Measurements from ENCODE around the gene CFAP157. TPM values are rescaled to one million over a fixed set of nuclear protein-coding genes. Genes with fewer than 3 reads are reported as not detected.
A peak's percentile ranks its signal among the peaks of the same experiment; 100 is the strongest.

Gene CFAP157
- total RNA-seq, 1 experiment from 2014 or later, result 0.22 TPM

- TF ChIP-seq CEBPB (IDR thresholded peaks at IDR 0.05; ENCODE audit: low read depth) (no peak), SIN3A (IDR thresholded peaks at IDR 0.05; ENCODE audit: low read depth) (no peak), ZNF274 (IDR thresholded peaks at IDR 0.05; ENCODE audit: low read depth, low read length) (no peak)
Observed at GRCh38 chr9:127749090-127749787, 42.5 kb downstream of the CFAP157 start (continued).

- no TSS peak for BruUV-seq (replicated peaks)
- Histone ChIP-seq H3K4me3 (replicated peaks in 1 of 2; ENCODE audit: low read depth in 1 of 2, low read length in 2 of 2) (no peak overlapping the region), H4K20me1 (ENCODE audit: insufficient read depth) (no peaks in the 10 kb centered on the region), H3K27me3 (ENCODE audit: insufficient read depth, low read length) (no peaks in the 10 kb centered on the region), H3K9me3 (ENCODE audit: control insufficient read depth in 1 of 2, insufficient read depth in 1 of 2, low read depth in 1 of 2, low read length in 2 of 2) (no peaks in the 10 kb centered on the region), H3K4me1 (ENCODE audit: control insufficient read depth in 1 of 2, insufficient read depth in 2 of 2, low read length in 2 of 2) (no peaks in the 10 kb centered on the region), H3K36me3 (ENCODE audit: control insufficient read depth in 1 of 2, insufficient read depth in 2 of 2, low read length in 2 of 2) (no peaks in the 10 kb centered on the region), H3K27ac (ENCODE audit: low read depth, low read length) (no peak overlapping the region), H3K9me2 (ENCODE audit: insufficient read depth) (no peaks in the 10 kb centered on the region), H3K9ac (ENCODE audit: low read length) (no peak overlapping the region), H3K79me2 (ENCODE audit: insufficient read depth, low read length) (no peaks in the 10 kb centered on the region), H2AFZ (ENCODE audit: low read depth, low read length, poor library complexity, severe bottlenecking) (no peak overlapping the region), H3K4me2 (ENCODE audit: low read length) (no peak overlapping the region)
- TF ChIP-seq, protein P1, sequence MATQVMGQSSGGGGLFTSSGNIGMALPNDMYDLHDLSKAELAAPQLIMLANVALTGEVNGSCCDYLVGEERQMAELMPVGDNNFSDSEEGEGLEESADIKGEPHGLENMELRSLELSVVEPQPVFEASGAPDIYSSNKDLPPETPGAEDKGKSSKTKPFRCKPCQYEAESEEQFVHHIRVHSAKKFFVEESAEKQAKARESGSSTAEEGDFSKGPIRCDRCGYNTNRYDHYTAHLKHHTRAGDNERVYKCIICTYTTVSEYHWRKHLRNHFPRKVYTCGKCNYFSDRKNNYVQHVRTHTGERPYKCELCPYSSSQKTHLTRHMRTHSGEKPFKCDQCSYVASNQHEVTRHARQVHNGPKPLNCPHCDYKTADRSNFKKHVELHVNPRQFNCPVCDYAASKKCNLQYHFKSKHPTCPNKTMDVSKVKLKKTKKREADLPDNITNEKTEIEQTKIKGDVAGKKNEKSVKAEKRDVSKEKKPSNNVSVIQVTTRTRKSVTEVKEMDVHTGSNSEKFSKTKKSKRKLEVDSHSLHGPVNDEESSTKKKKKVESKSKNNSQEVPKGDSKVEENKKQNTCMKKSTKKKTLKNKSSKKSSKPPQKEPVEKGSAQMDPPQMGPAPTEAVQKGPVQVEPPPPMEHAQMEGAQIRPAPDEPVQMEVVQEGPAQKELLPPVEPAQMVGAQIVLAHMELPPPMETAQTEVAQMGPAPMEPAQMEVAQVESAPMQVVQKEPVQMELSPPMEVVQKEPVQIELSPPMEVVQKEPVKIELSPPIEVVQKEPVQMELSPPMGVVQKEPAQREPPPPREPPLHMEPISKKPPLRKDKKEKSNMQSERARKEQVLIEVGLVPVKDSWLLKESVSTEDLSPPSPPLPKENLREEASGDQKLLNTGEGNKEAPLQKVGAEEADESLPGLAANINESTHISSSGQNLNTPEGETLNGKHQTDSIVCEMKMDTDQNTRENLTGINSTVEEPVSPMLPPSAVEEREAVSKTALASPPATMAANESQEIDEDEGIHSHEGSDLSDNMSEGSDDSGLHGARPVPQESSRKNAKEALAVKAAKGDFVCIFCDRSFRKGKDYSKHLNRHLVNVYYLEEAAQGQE (IDR thresholded peaks at IDR 0.05; ENCODE audit: low read depth), result peak; percentile 93
- TF ChIP-seq TCF7L2 (IDR thresholded peaks at IDR 0.05; ENCODE audit: borderline replicate concordance, extremely low read depth, insufficient read depth, insufficient read length), result no peak
- intact Hi-C loops (cut with micrococcal nuclease), result no loop called here
- DNase-seq (ENCODE audit: low read depth, low spot score) (no peak), ATAC-seq (peak; percentile 52; the same call in 1 of the 2 replicates)
- ChIA-PET CTCF (no interaction called here), RAD21 (ENCODE audit: low non-redundant PET in 1 of 2, low total read pairs in 2 of 2, uncharacterized antibody in 2 of 2, unreplicated experiment in 2 of 2) (no interaction called here), POLR2A (no interaction called here)
Observed at GRCh38 chr9:127751269-127752054, 44.7 kb downstream of the CFAP157 start.
